Dendritic cell treated with granulocyte-macrophage colony-stimulating factor and Interleukin-4, amounts not matched to agents 40 ng/mL and 50 ng/mL, for 4 days (primary cell): ENCODE data around the gene PDE7B.

Experiments used
- H3K27ac Mint-ChIP-seq: one replicate; pipeline ENCODE4 v1.8.0; 2022; ENCODE audit warnings: mild to moderate bottlenecking, mixed read lengths
- H3K27me3 Mint-ChIP-seq: one replicate; pipeline ENCODE4 v1.8.0; 2022; ENCODE audit warnings: mild to moderate bottlenecking, mixed read lengths
- H3K36me3 Mint-ChIP-seq: one replicate; pipeline ENCODE4 v1.8.0; 2022; ENCODE audit warnings: low read depth, mixed read lengths
- H3K4me1 Mint-ChIP-seq: one replicate; pipeline ENCODE4 v1.8.0; 2022; ENCODE audit warnings: low read depth, mixed read lengths
- H3K4me3 Mint-ChIP-seq: one replicate; pipeline ENCODE4 v1.8.0; 2022; ENCODE audit warnings: mild to moderate bottlenecking, moderate library complexity, mixed read lengths
- H3K9me3 Mint-ChIP-seq: one replicate; pipeline ENCODE4 v1.8.0; 2022; ENCODE audit warnings: mixed read lengths
- intact Hi-C: fragments of 100-400 bp; cut with micrococcal nuclease; formaldehyde crosslinking; loops from one replicate; pipeline ENCODE4 v1.15.0; 2022

Gene PDE7B

GRCh38 chr6:135940616-135941167, 89.2 kb downstream of the PDE7B start:
- Mint-ChIP-seq H3K4me1 (peaks cover 4% of the 10 kb centered on the region), H3K36me3 (no peaks in the 10 kb centered on the region), H3K9me3 (no peaks in the 10 kb centered on the region), H3K27me3 (no peaks in the 10 kb centered on the region), H3K4me3 (no peak overlapping the region), H3K27ac (no peak overlapping the region)
- intact Hi-C loops, result no loop called here

GRCh38 chr6:135941275-135942025, 89.9 kb downstream of the PDE7B start:
- intact Hi-C loops, result no loop called here
- H3K4me3 Mint-ChIP-seq, result no peak overlapping the region
- H3K9me3 Mint-ChIP-seq, result no peaks in the 10 kb centered on the region
- no peaks in the 10 kb centered on the region for H3K36me3 Mint-ChIP-seq
- H3K27me3 Mint-ChIP-seq, result no peaks in the 10 kb centered on the region
- H3K27ac Mint-ChIP-seq, result no peak overlapping the region
- H3K4me1 Mint-ChIP-seq, result peaks cover 4% of the 10 kb centered on the region

GRCh38 chr6:135944120-135944519, 92.6 kb downstream of the PDE7B start:
- Mint-ChIP-seq H3K4me3 (no peak overlapping the region), H3K36me3 (no peaks in the 10 kb centered on the region), H3K27me3 (no peaks in the 10 kb centered on the region), H3K4me1 (no peaks in the 10 kb centered on the region), H3K27ac (no peak overlapping the region), H3K9me3 (no peaks in the 10 kb centered on the region)
- intact Hi-C loops, result no loop called here

- no peak overlapping the region for H3K4me3 Mint-ChIP-seq
- H3K27me3 Mint-ChIP-seq, result no peaks in the 10 kb centered on the region
- no peaks in the 10 kb centered on the region for H3K36me3 Mint-ChIP-seq
- no peaks in the 10 kb centered on the region for H3K4me1 Mint-ChIP-seq
- H3K27ac Mint-ChIP-seq, result no peak overlapping the region
- intact Hi-C loops, result no loop called here
- H3K9me3 Mint-ChIP-seq, result no peaks in the 10 kb centered on the region
Observed at GRCh38 chr6:135946674-135947073, 95.2 kb downstream of the PDE7B start.

GRCh38 chr6:135950669-135951068, 99.2 kb downstream of the PDE7B start:
- intact Hi-C loops, result no loop called here
- Mint-ChIP-seq H3K27ac (no peak overlapping the region), H3K36me3 (no peaks in the 10 kb centered on the region), H3K9me3 (no peaks in the 10 kb centered on the region), H3K4me3 (no peak overlapping the region), H3K4me1 (no peaks in the 10 kb centered on the region), H3K27me3 (no peaks in the 10 kb centered on the region)

GRCh38 chr6:135951169-135951568, 99.7 kb downstream of the PDE7B start:
- Mint-ChIP-seq H3K36me3 (no peaks in the 10 kb centered on the region), H3K27ac (no peak overlapping the region), H3K27me3 (no peaks in the 10 kb centered on the region), H3K4me3 (no peak overlapping the region), H3K9me3 (no peaks in the 10 kb centered on the region), H3K4me1 (no peaks in the 10 kb centered on the region)
- intact Hi-C loops, result no loop called here

- no peaks in the 10 kb centered on the region for H3K36me3 Mint-ChIP-seq
- no peaks in the 10 kb centered on the region for H3K27me3 Mint-ChIP-seq
- no peak overlapping the region for H3K4me3 Mint-ChIP-seq
- intact Hi-C loops, result no loop called here
- no peaks in the 10 kb centered on the region for H3K9me3 Mint-ChIP-seq
- no peaks in the 10 kb centered on the region for H3K4me1 Mint-ChIP-seq
- no peak overlapping the region for H3K27ac Mint-ChIP-seq
Observed at GRCh38 chr6:135953818-135954217, 102.3 kb downstream of the PDE7B start.

GRCh38 chr6:135955099-135955498, 103.6 kb downstream of the PDE7B start:
- Mint-ChIP-seq H3K4me1 (no peaks in the 10 kb centered on the region), H3K27ac (no peak overlapping the region), H3K27me3 (no peaks in the 10 kb centered on the region), H3K9me3 (no peaks in the 10 kb centered on the region), H3K4me3 (no peak overlapping the region), H3K36me3 (no peaks in the 10 kb centered on the region)
- intact Hi-C loops, result no loop called here

- Mint-ChIP-seq H3K36me3 (no peaks in the 10 kb centered on the region), H3K27me3 (no peaks in the 10 kb centered on the region), H3K4me1 (no peaks in the 10 kb centered on the region), H3K9me3 (peaks cover 12% of the 10 kb centered on the region), H3K27ac (no peak overlapping the region), H3K4me3 (no peak overlapping the region)
- intact Hi-C loops, result no loop called here
Observed at GRCh38 chr6:135962731-135963130, 111.2 kb downstream of the PDE7B start.

- peaks cover 2% of the 10 kb centered on the region for H3K9me3 Mint-ChIP-seq
- no peaks in the 10 kb centered on the region for H3K36me3 Mint-ChIP-seq
- H3K4me3 Mint-ChIP-seq, result no peak overlapping the region
- no peak overlapping the region for H3K27ac Mint-ChIP-seq
- no peaks in the 10 kb centered on the region for H3K4me1 Mint-ChIP-seq
- intact Hi-C loops, result no loop called here
- no peaks in the 10 kb centered on the region for H3K27me3 Mint-ChIP-seq
Observed at GRCh38 chr6:135970750-135971149, 119.2 kb downstream of the PDE7B start.

- H3K36me3 Mint-ChIP-seq, result no peaks in the 10 kb centered on the region
- intact Hi-C loops, result no loop called here
- no peak overlapping the region for H3K4me3 Mint-ChIP-seq
- no peaks in the 10 kb centered on the region for H3K4me1 Mint-ChIP-seq
- no peak overlapping the region for H3K27ac Mint-ChIP-seq
- no peaks in the 10 kb centered on the region for H3K27me3 Mint-ChIP-seq
- no peaks in the 10 kb centered on the region for H3K9me3 Mint-ChIP-seq
Observed at GRCh38 chr6:135971351-135971750, 119.8 kb downstream of the PDE7B start.

- Mint-ChIP-seq H3K4me1 (no peaks in the 10 kb centered on the region), H3K27me3 (no peaks in the 10 kb centered on the region), H3K9me3 (no peaks in the 10 kb centered on the region), H3K36me3 (no peaks in the 10 kb centered on the region), H3K27ac (no peak overlapping the region), H3K4me3 (no peak overlapping the region)
- intact Hi-C loops, result no loop called here
Observed at GRCh38 chr6:135972150-135972549, 120.6 kb downstream of the PDE7B start.

- intact Hi-C loops, result no loop called here
- Mint-ChIP-seq H3K9me3 (no peaks in the 10 kb centered on the region), H3K27me3 (no peaks in the 10 kb centered on the region), H3K27ac (no peak overlapping the region), H3K4me3 (no peak overlapping the region), H3K36me3 (no peaks in the 10 kb centered on the region), H3K4me1 (no peaks in the 10 kb centered on the region)
Observed at GRCh38 chr6:135972586-135972985, 121.1 kb downstream of the PDE7B start.

- H3K9me3 Mint-ChIP-seq, result no peaks in the 10 kb centered on the region
- intact Hi-C loops, result no loop called here
- no peaks in the 10 kb centered on the region for H3K36me3 Mint-ChIP-seq
- H3K27me3 Mint-ChIP-seq, result no peaks in the 10 kb centered on the region
- no peak overlapping the region for H3K27ac Mint-ChIP-seq
- H3K4me3 Mint-ChIP-seq, result no peak overlapping the region
- no peaks in the 10 kb centered on the region for H3K4me1 Mint-ChIP-seq
Observed at GRCh38 chr6:135974426-135974825, 122.9 kb downstream of the PDE7B start.

GRCh38 chr6:135976585-135976984, 125.1 kb downstream of the PDE7B start:
- no peak overlapping the region for H3K27ac Mint-ChIP-seq
- no peaks in the 10 kb centered on the region for H3K36me3 Mint-ChIP-seq
- no peaks in the 10 kb centered on the region for H3K27me3 Mint-ChIP-seq
- intact Hi-C loops, result no loop called here
- no peaks in the 10 kb centered on the region for H3K9me3 Mint-ChIP-seq
- no peaks in the 10 kb centered on the region for H3K4me1 Mint-ChIP-seq
- H3K4me3 Mint-ChIP-seq, result no peak overlapping the region
